Heart right ventricle (tissue), 16 donors: ENCODE results near the gene SLC16A11. TPM values are rescaled to one million over a fixed set of nuclear protein-coding genes. Genes with fewer than 3 reads are reported as not detected.
"Not testable (repeated sequence)": the region's sequence is repeated elsewhere in the genome, so short reads cannot be mapped to it uniquely, and the experiment has no call there.

Experiments used
- ATAC-seq, 8 donors: fragments of 200-7000 bp; cut with Tn5 transposase; one replicate each; pipeline ENCODE4 v1.9.1; 2020; ENCODE audit warnings: mild to moderate bottlenecking in 8 of 8, moderate library complexity in 8 of 8, moderate number of reproducible peaks in 1 of 8
- DNase-seq, 2 donors: peaks; one replicate each; pipeline ENCODE4 v3.0.0-alpha.2; 2020
- H3K27ac ChIP-seq, 10 donors: fragments of 200-600 bp; sonication (generic) in 2 of 10; one replicate each; pipeline versions ENCODE4 v1.5.0 to v1.8.0; 2020 to 2022; ENCODE audit warnings: mild to moderate bottlenecking in 3 of 10
- H3K27me3 ChIP-seq, 7 donors: fragments of 200-600 bp; one replicate each; pipeline ENCODE4 v1.8.0; 2021 to 2022; ENCODE audit warnings: mild to moderate bottlenecking in 2 of 7
- H3K36me3 ChIP-seq, 9 donors: fragments of 200-600 bp; sonication (generic) in 1 of 9; one replicate each; pipeline versions ENCODE4 v1.5.0 to v1.8.0; 2020 to 2022; ENCODE audit warnings: mild to moderate bottlenecking in 2 of 9
- H3K4me1 ChIP-seq, 9 donors: fragments of 200-600 bp; sonication (generic) in 1 of 9; one replicate each; pipeline versions ENCODE4 v1.5.0 to v1.8.0; 2020 to 2022; ENCODE audit warnings: mild to moderate bottlenecking in 4 of 9
- H3K4me3 ChIP-seq, 10 donors: fragments of 200-600 bp; sonication (generic) in 2 of 10; one replicate each; pipeline versions ENCODE4 v1.5.0 to v1.8.0; 2020 to 2022; ENCODE audit warnings: mild to moderate bottlenecking in 7 of 10, moderate library complexity in 2 of 10
- H3K9me3 ChIP-seq, 11 donors: fragments of 200-600 bp in 10 of 11; sonication (generic) in 2 of 11; one replicate each; pipeline versions ENCODE4 v1.5.0 to v1.8.0; 2013 to 2022; ENCODE audit warnings: mild to moderate bottlenecking in 2 of 11, control low read depth in 1 of 11, moderate library complexity in 1 of 11
- CTCF ChIP-seq, 9 donors: fragments of 200-600 bp; sonication (generic) in 2 of 9; IDR thresholded peaks; one replicate each; pipeline versions ENCODE4 v1.5.0 to v1.8.0; 2021 to 2022; ENCODE audit warnings: antibody characterized with exemption in 9 of 9, mild to moderate bottlenecking in 5 of 9, moderate library complexity in 1 of 9
- WGBS, 2 donors: extraction: QIAGEN DNeasy Blood & Tissue Kit; methylation state at CpG; one replicate each; pipeline ENCODE4 v1.1.7; 2013; ENCODE audit warnings: inconsistent platforms in 1 of 2; 5-methylcytosine and 5-hydroxymethylcytosine counted together
- intact Hi-C, 10 donors: fragments of 100-400 bp; cut with DNase I; formaldehyde crosslinking; loops; one replicate each; pipeline versions ENCODE4 v1.11.1 to v1.14.2; 2022
- polyA plus RNA-seq, 2 donors: library from polyadenylated mRNA; stranded (reverse); fragments of 200-250 nt; gene quantifications; one replicate each; pipeline ENCODE4 v1.2.3, GENCODE V29; 2013
- total RNA-seq, 10 donors: library from RNA; stranded (reverse); fragmentation: NEBNext Ultra II Directional in 3 of 10; extraction: Animal tissue kit (Norgen Biotek cat#: 25700) in 3 of 10; gene quantifications; one replicate each; pipeline versions ENCODE4 v1.2.1 to v1.2.4, GENCODE V29; 2021 to 2023
- donor health status: Arrhythmogenic right ventricular cardiomyopathy.
- donor health status: ischemic (EF 13 %, LVEDD 7.1; RV severe dilation, severe dysfunction).
- donor health status: healthy with polysubstance abuse.
- donor health status: DM: no; HTN: yes; CAD: no.
- donor health status: DM: no; HTN: no; CAD: no.
- donor health status: ischemic (EF 25% LVEDD 6.9; RV normal size, moderate dysfunction).
- donor health status: ischemic (EF 25% LVEDD 5.7; RV mildly dilated, moderate dysfunction).
- donor health status: healthy.
- donor health status: DM: yes; HTN: yes; CAD: no.
- donor health status: Ischemic cardiomyopathy.
- donor health status: ischemic (EF 35%, LVEDD 5.7; RV mildly dilated, moderate dysfunction).
- donor health status: nonischemic (EF 11% LVEDD 7.7; RV severe dilation, severe dysfunction).
- donor health status: DM: yes; HTN: yes; CAD: no.
- donor health status: PGD.
- donor health status: ischemic (EF 29% LVEDD 5.4; RV normal size, mild dysfunction).
- donor health status: nonischemic (EF 23%, LVEDD 6.1; RV moderate dilation, normal function).

SLC16A11 gene
- total and polyA plus RNA-seq, 12 donors = 0.19 to 2.1 (median 0.57) TPM

DNA sequence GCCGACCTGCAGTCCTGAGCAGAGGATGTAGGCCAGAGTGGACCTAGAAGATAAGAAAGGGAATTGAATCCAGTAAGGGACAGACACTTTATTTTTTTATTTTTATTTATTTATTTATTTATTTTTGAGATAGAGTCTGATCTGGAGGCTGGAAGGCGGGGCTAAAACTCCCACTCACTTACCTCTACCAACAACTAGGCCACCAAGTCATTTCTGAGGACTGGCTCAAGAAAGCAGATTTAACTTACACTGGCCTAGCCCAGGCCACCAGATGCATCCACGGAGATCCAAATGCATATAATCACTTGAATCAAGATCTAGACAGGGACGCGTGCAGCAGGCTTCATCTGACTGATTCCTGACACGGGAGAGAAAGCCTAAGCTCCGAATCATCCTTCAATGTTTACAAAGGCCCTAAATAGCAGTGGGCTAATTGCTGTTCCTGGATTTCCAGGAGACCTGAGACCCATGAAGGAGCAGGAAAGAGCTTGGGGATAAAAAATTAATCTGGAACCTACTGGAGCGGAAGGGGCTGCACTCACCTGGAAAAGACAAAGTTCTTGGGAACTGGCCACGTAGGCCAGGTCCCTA, 49.1 kb downstream of the SLC16A11 start:
- DNase-seq (no peak), ATAC-seq (no peak)
- Histone ChIP-seq H3K27ac (no peak overlapping the region), H3K36me3 (peaks cover 0 to 30% (median 0%) of the 10 kb centered on the region in 9 donors), H3K9me3 (no peaks in the 10 kb centered on the region), H3K27me3 (peaks cover 0 to 4% (median 0%) of the 10 kb centered on the region in 7 donors), H3K4me3 (no peak overlapping the region), H3K4me1 (peaks cover 0 to 17% (median 8%) of the 10 kb centered on the region in 9 donors)
- intact Hi-C loops = loop anchor here in 1 of 10 donors (5.0 kb wide), 1 partner anchor 327 kb away; no protein-coding TSS in a partner anchor
- TF ChIP-seq CTCF (IDR thresholded peaks at IDR 0.05) = no peak
- WGBS, 2 donors = 91 to 92% methylated on average over 9 of the region's 9 CpGs

GRCh38 chr17:6994118-6994598, 49.7 kb downstream of the SLC16A11 start:
- intact Hi-C loops = no loop called here

GRCh38 chr17:6993613-6994056, 50.3 kb downstream of the SLC16A11 start:
- ATAC-seq, H3K9me3 ChIP-seq, intact Hi-C loops, DNase-seq, H3K4me3 ChIP-seq, H3K27me3 ChIP-seq, H3K27ac ChIP-seq: not testable (repeated sequence)
- peaks cover 0 to 17% (median 8%) of the 10 kb centered on the region in 9 donors for H3K4me1 ChIP-seq
- 76 to 78% methylated on average over 5 of the region's 5 CpGs for WGBS, 2 donors
- peaks cover 0 to 19% (median 0%) of the 10 kb centered on the region in 9 donors for H3K36me3 ChIP-seq

More at GRCh38 chr17:6994118-6994598, 49.7 kb downstream of the SLC16A11 start:
- Histone ChIP-seq H3K4me3 (no peak overlapping the region), H3K4me1 (peaks cover 0 to 17% (median 8%) of the 10 kb centered on the region in 9 donors), H3K27me3 (peaks cover 0 to 4% (median 0%) of the 10 kb centered on the region in 7 donors), H3K9me3 (peaks cover 0 to 4% (median 0%) of the 10 kb centered on the region in 11 donors), H3K27ac (no peak overlapping the region), H3K36me3 (peaks cover 0 to 24% (median 0%) of the 10 kb centered on the region in 9 donors)
- no peak for TF ChIP-seq CTCF (IDR thresholded peaks at IDR 0.05)
- no peak for DNase-seq
- no peak for ATAC-seq
- WGBS, 2 donors = 77 to 81% methylated on average over 10 of the region's 10 CpGs

Other genes with a start within 250 kb of the SLC16A11 start
- not detected for gene TEKT1, start 212.4 kb downstream of the SLC16A11 start, total RNA-seq
- not detected for gene TEKT1, start 212.4 kb downstream of the SLC16A11 start, polyA plus RNA-seq
- gene ALOX12, start 48.0 kb downstream of the SLC16A11 start, total RNA-seq = under 1 TPM in 1 of 10 donors, not detected in 9; 0.11 TPM
- gene ALOX12, start 48.0 kb downstream of the SLC16A11 start, polyA plus RNA-seq = under 1 TPM in 1 of 2 donors, not detected in 1; 0.04 TPM
- gene RNASEK, start 31.5 kb downstream of the SLC16A11 start, total RNA-seq = 100 to 1,000 TPM; 144 to 241 (median 160) TPM
- gene RNASEK, start 31.5 kb downstream of the SLC16A11 start, polyA plus RNA-seq = 100 to 1,000 TPM; 220 to 429 TPM
- 10 to 100 TPM in 8 of 10 donors, 1 to 10 TPM in 2; 9.6 to 35.4 (median 18.3) TPM for gene BCL6B, start 21.0 kb downstream of the SLC16A11 start, total RNA-seq
- 1 to 10 TPM; 9.5 to 9.7 TPM for gene BCL6B, start 21.0 kb downstream of the SLC16A11 start, polyA plus RNA-seq
- gene SLC16A13, start 8.1 kb downstream of the SLC16A11 start, total RNA-seq = 1 to 10 TPM in 9 of 10 donors, under 1 TPM in 1; 0.70 to 2.1 (median 1.5) TPM
- gene SLC16A13, start 8.1 kb downstream of the SLC16A11 start, polyA plus RNA-seq = 1 to 10 TPM; 1.1 to 2.0 TPM
- 10 to 100 TPM in 1 of 10 donors, 1 to 10 TPM in 9; 1.4 to 26.3 (median 2.1) TPM for gene CLEC10A, start 36.2 kb upstream of the SLC16A11 start, total RNA-seq
- gene CLEC10A, start 36.2 kb upstream of the SLC16A11 start, polyA plus RNA-seq = 1 to 10 TPM; 2.5 to 3.4 TPM
- gene ASGR2, start 70.7 kb upstream of the SLC16A11 start, total RNA-seq = under 1 TPM in 5 of 10 donors, not detected in 5; 0.16 to 0.54 (median 0.25) TPM
- gene ASGR2, start 70.7 kb upstream of the SLC16A11 start, polyA plus RNA-seq = under 1 TPM in 1 of 2 donors, not detected in 1; 0.41 TPM
- gene ASGR1, start 135.3 kb upstream of the SLC16A11 start, total RNA-seq = 1 to 10 TPM in 2 of 10 donors, under 1 TPM in 6, not detected in 2; 0.32 to 1.2 (median 0.55) TPM
- gene ASGR1, start 135.3 kb upstream of the SLC16A11 start, polyA plus RNA-seq = under 1 TPM; 0.59 TPM
- gene DLG4, start 175.7 kb upstream of the SLC16A11 start, total RNA-seq = 10 to 100 TPM; 13.0 to 22.1 (median 16.7) TPM
- 10 to 100 TPM in 1 of 2 donors, 1 to 10 TPM in 1; 5.4 to 27.8 TPM for gene DLG4, start 175.7 kb upstream of the SLC16A11 start, polyA plus RNA-seq
- 1,000 to 10,000 TPM in 7 of 10 donors, 100 to 1,000 TPM in 3; 951 to 2,054 (median 1,322) TPM for gene ACADVL, start 175.8 kb upstream of the SLC16A11 start, total RNA-seq
- 1,000 to 10,000 TPM in 1 of 2 donors, 100 to 1,000 TPM in 1; 807 to 4,806 TPM for gene ACADVL, start 175.8 kb upstream of the SLC16A11 start, polyA plus RNA-seq
- 10 to 100 TPM; 14.1 to 25.6 (median 18.0) TPM for gene DVL2, start 190.4 kb upstream of the SLC16A11 start, total RNA-seq
- gene DVL2, start 190.4 kb upstream of the SLC16A11 start, polyA plus RNA-seq = 10 to 100 TPM in 1 of 2 donors, 1 to 10 TPM in 1; 10.0 to 23.0 TPM
- 10 to 100 TPM; 17.7 to 24.5 (median 22.6) TPM for gene PHF23, start 195.4 kb upstream of the SLC16A11 start, total RNA-seq
- gene PHF23, start 195.4 kb upstream of the SLC16A11 start, polyA plus RNA-seq = 10 to 100 TPM; 16.1 to 25.0 TPM
- 100 to 1,000 TPM; 440 to 567 (median 501) TPM for gene GABARAP, start 198.4 kb upstream of the SLC16A11 start, total RNA-seq
- gene GABARAP, start 198.4 kb upstream of the SLC16A11 start, polyA plus RNA-seq = 100 to 1,000 TPM; 540 to 733 TPM
- 100 to 1,000 TPM in 8 of 10 donors, 10 to 100 TPM in 2; 94.6 to 135 (median 110) TPM for gene CTDNEP1, start 207.6 kb upstream of the SLC16A11 start, total RNA-seq
- 100 to 1,000 TPM in 1 of 2 donors, 10 to 100 TPM in 1; 56.3 to 116 TPM for gene CTDNEP1, start 207.6 kb upstream of the SLC16A11 start, polyA plus RNA-seq
- 100 to 1,000 TPM in 1 of 10 donors, 10 to 100 TPM in 9; 30.8 to 110 (median 54.8) TPM for gene ELP5, start 208.1 kb upstream of the SLC16A11 start, total RNA-seq
- gene ELP5, start 208.1 kb upstream of the SLC16A11 start, polyA plus RNA-seq = 10 to 100 TPM; 29.0 to 41.4 TPM
- 1 to 10 TPM in 3 of 10 donors, under 1 TPM in 7; 0.39 to 2.5 (median 0.80) TPM for gene CLDN7, start 218.4 kb upstream of the SLC16A11 start, total RNA-seq
- gene CLDN7, start 218.4 kb upstream of the SLC16A11 start, polyA plus RNA-seq = 1 to 10 TPM; 1.3 to 1.6 TPM
- 100 to 1,000 TPM in 9 of 10 donors, 10 to 100 TPM in 1; 98.1 to 186 (median 177) TPM for gene SLC2A4, start 237.6 kb upstream of the SLC16A11 start, total RNA-seq
- gene SLC2A4, start 237.6 kb upstream of the SLC16A11 start, polyA plus RNA-seq = 100 to 1,000 TPM in 1 of 2 donors, 10 to 100 TPM in 1; 41.8 to 140 TPM